Liver (tissue), 9 donors: ENCODE measurements around the gene ECM1. TPM values are rescaled to one million over a fixed set of nuclear protein-coding genes. Genes with fewer than 3 reads are reported as not detected.

Source experiments
- DNase-seq: peaks from one replicate; pipeline ENCODE4 v3.0.0-alpha.2; 2017; ENCODE audit warnings: low spot score
- H3K27ac ChIP-seq, 2 donors: one replicate each; pipeline ENCODE4 v1.7.0; 2013; ENCODE audit warnings: inconsistent platforms in 2 of 2, low read length in 2 of 2, control low read depth in 1 of 2, low read depth in 1 of 2, mild to moderate bottlenecking in 1 of 2
- H3K27me3 ChIP-seq, 4 donors: one replicate each; pipeline versions ENCODE4 v1.6.1 to v1.7.0; 2013; ENCODE audit warnings: low read length in 3 of 4, inconsistent platforms in 1 of 4, mild to moderate bottlenecking in 1 of 4, moderate library complexity in 1 of 4; ENCODE audit not compliant: control insufficient read depth in 4 of 4, insufficient read depth in 4 of 4
- H3K36me3 ChIP-seq, 4 donors: one replicate each; pipeline versions ENCODE4 v1.6.1 to v1.7.0; 2013; ENCODE audit warnings: low read length in 3 of 4, mild to moderate bottlenecking in 3 of 4, low read depth in 1 of 4, moderate library complexity in 1 of 4; ENCODE audit not compliant: control insufficient read depth in 4 of 4, insufficient read depth in 3 of 4
- H3K4me1 ChIP-seq, 4 donors: one replicate each; pipeline versions ENCODE4 v1.6.1 to v1.7.0; 2013; ENCODE audit warnings: low read length in 3 of 4, mild to moderate bottlenecking in 3 of 4, moderate library complexity in 1 of 4; ENCODE audit not compliant: control insufficient read depth in 4 of 4, insufficient read depth in 4 of 4
- H3K4me3 ChIP-seq, 3 donors: one replicate each; pipeline versions ENCODE4 v1.6.1 to v1.7.0; 2013; ENCODE audit warnings: low read length in 3 of 3, control low read depth in 1 of 3, low read depth in 1 of 3, mild to moderate bottlenecking in 1 of 3
- H3K9ac ChIP-seq, 2 donors: one replicate each; pipeline ENCODE4 v1.7.0; 2013; ENCODE audit warnings: low read length in 2 of 2, mild to moderate bottlenecking in 2 of 2, moderate library complexity in 2 of 2, control low read depth in 1 of 2, low read depth in 1 of 2
- H3K9me3 ChIP-seq, 4 donors: one replicate each; pipeline versions ENCODE4 v1.6.1 to v1.7.0; 2013; ENCODE audit warnings: low read length in 3 of 4; ENCODE audit not compliant: control insufficient read depth in 4 of 4
- EGR1 ChIP-seq, 2 donors: IDR thresholded peaks; 2 replicates each; pipeline ENCODE4 v1.6.1; 2016 to 2018; ENCODE audit warnings: antibody characterized with exemption in 2 of 2, low read depth in 2 of 2
- FOXA1 ChIP-seq: IDR thresholded peaks from 2 replicates; pipeline ENCODE4 v1.6.1; 2016; ENCODE audit warnings: antibody characterized with exemption
- FOXA2 ChIP-seq: IDR thresholded peaks from 2 replicates; pipeline ENCODE4 v1.6.1; 2016; ENCODE audit warnings: antibody characterized with exemption
- HNF4A ChIP-seq, 2 donors: conservative IDR thresholded peaks; 2 replicates each; pipeline ENCODE4 v1.6.1; 2016; ENCODE audit warnings: antibody characterized with exemption in 2 of 2, mild to moderate bottlenecking in 2 of 2
- HNF4G ChIP-seq: IDR thresholded peaks from 2 replicates; pipeline ENCODE4 v1.6.1; 2016; ENCODE audit warnings: antibody characterized with exemption
- JUND ChIP-seq, 2 donors: IDR thresholded peaks; 2 replicates each; pipeline ENCODE4 v1.6.1; 2016; ENCODE audit warnings: antibody characterized with exemption in 2 of 2
- MAX ChIP-seq: IDR thresholded peaks from 2 replicates; pipeline ENCODE4 v1.6.1; 2016; ENCODE audit warnings: antibody characterized with exemption
- NR2F2 ChIP-seq: IDR thresholded peaks from 2 replicates; pipeline ENCODE4 v1.6.1; 2016; ENCODE audit warnings: antibody characterized with exemption
- RAD21 ChIP-seq, 2 donors: IDR thresholded peaks; 2 replicates each; pipeline ENCODE4 v1.6.1; 2016; ENCODE audit warnings: antibody characterized with exemption in 2 of 2, mild to moderate bottlenecking in 2 of 2
- REST ChIP-seq: IDR thresholded peaks from 2 replicates; pipeline ENCODE4 v1.6.1; 2016; ENCODE audit warnings: antibody characterized with exemption, mild to moderate bottlenecking
- RXRA ChIP-seq, 2 donors: IDR thresholded peaks; 2 replicates each; pipeline ENCODE4 v1.6.1; 2017 to 2018; ENCODE audit warnings: antibody characterized with exemption in 2 of 2, mild to moderate bottlenecking in 1 of 2
- SP1 ChIP-seq: IDR thresholded peaks from 2 replicates; pipeline ENCODE4 v1.6.1; 2018; ENCODE audit warnings: antibody characterized with exemption, mild to moderate bottlenecking
- TAF1 ChIP-seq: conservative IDR thresholded peaks from 2 replicates; pipeline ENCODE4 v1.6.1; 2016; ENCODE audit warnings: antibody characterized with exemption, mild to moderate bottlenecking
- YY1 ChIP-seq: IDR thresholded peaks from 2 replicates; pipeline ENCODE4 v1.6.1; 2016; ENCODE audit warnings: antibody characterized with exemption, mild to moderate bottlenecking
- WGBS: extraction: QIAGEN DNeasy Blood & Tissue Kit; methylation state at CpG from one replicate; pipeline ENCODE4 v1.1.7; 2013; 5-methylcytosine and 5-hydroxymethylcytosine counted together
- polyA plus RNA-seq, 2 donors: library from polyadenylated mRNA; stranded (reverse) in 1 of 2; unstranded in 1 of 2; fragments of 200-250 nt in 1 of 2; fragments of >200 nt in 1 of 2; fragmentation: Nextera tagmentation in 1 of 2; extraction: Ambion mirVana in 1 of 2; gene quantifications; one replicate each; pipeline versions ENCODE4 v1.2.1 to v1.2.3, GENCODE V29; 2013 to 2015
- total RNA-seq, 2 donors: library from RNA; depleted of rRNA; stranded (reverse); fragments of >200 nt; gene quantifications; one replicate each; pipeline ENCODE4 v1.2.3, GENCODE V29; 2014
- TF ChIP-seq, protein P1 (sequence below): fragments of 150-350 bp; IDR thresholded peaks from 2 replicates; pipeline ENCODE4 v1.5.1; 2017; ENCODE audit warnings: improper control_type of control experiment, low read depth, low read length; ENCODE audit not compliant: missing input control
- TF ChIP-seq, protein P2 (sequence below): IDR thresholded peaks from 2 replicates; pipeline ENCODE4 v1.6.1; 2016; ENCODE audit warnings: antibody characterized with exemption
- TF ChIP-seq, protein P3 (sequence below): IDR thresholded peaks from 2 replicates; pipeline ENCODE4 v1.6.1; 2016; ENCODE audit warnings: antibody characterized with exemption
- donor health status: healthy.
- donor health status: healthy.
- donor health status: healthy.
- donor health status: healthy.
- donor health status: healthy.

The ECM1 gene
- total and polyA plus RNA-seq, 4 donors, result 5.1 to 22.5 (median 12.6) TPM

- Histone ChIP-seq H3K9ac (no peak overlapping the region), H3K36me3 (peaks cover 0 to 11% (median 4%) of the 10 kb centered on the region in 4 donors), H3K27ac (peak overlapping the region; percentile 93 to 100), H3K4me3 (no peak overlapping the region), H3K4me1 (peaks cover 11 to 47% (median 40%) of the 10 kb centered on the region in 4 donors), H3K9me3 (no peaks in the 10 kb centered on the region), H3K27me3 (no peaks in the 10 kb centered on the region)
- DNase-seq, result peak; percentile 85
- 7% methylated on average over 9 of the region's 9 CpGs for WGBS
- TF ChIP-seq REST (no peak), NR2F2 (no peak), YY1 (no peak), HNF4G (no peak), JUND (IDR thresholded peaks at IDR 0.05) (no peak), RXRA (IDR thresholded peaks at IDR 0.05) (peak in 1 of 2 donors; percentile 36), EGR1 (IDR thresholded peaks at IDR 0.05; ENCODE audit: low read depth in 2 of 2) (no peak), HNF4A (conservative IDR thresholded peaks at IDR 0.05) (no peak), SP1 (no peak), FOXA2 (no peak), MAX (no peak), FOXA1 (no peak), RAD21 (IDR thresholded peaks at IDR 0.05) (peak; percentile 74 to 86), TAF1 (no peak)
- TF ChIP-seq, protein P1, sequence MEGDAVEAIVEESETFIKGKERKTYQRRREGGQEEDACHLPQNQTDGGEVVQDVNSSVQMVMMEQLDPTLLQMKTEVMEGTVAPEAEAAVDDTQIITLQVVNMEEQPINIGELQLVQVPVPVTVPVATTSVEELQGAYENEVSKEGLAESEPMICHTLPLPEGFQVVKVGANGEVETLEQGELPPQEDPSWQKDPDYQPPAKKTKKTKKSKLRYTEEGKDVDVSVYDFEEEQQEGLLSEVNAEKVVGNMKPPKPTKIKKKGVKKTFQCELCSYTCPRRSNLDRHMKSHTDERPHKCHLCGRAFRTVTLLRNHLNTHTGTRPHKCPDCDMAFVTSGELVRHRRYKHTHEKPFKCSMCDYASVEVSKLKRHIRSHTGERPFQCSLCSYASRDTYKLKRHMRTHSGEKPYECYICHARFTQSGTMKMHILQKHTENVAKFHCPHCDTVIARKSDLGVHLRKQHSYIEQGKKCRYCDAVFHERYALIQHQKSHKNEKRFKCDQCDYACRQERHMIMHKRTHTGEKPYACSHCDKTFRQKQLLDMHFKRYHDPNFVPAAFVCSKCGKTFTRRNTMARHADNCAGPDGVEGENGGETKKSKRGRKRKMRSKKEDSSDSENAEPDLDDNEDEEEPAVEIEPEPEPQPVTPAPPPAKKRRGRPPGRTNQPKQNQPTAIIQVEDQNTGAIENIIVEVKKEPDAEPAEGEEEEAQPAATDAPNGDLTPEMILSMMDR, result peak; percentile 94
- TF ChIP-seq, protein P2, sequence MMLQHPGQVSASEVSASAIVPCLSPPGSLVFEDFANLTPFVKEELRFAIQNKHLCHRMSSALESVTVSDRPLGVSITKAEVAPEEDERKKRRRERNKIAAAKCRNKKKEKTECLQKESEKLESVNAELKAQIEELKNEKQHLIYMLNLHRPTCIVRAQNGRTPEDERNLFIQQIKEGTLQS, result no peak
- TF ChIP-seq, protein P3, sequence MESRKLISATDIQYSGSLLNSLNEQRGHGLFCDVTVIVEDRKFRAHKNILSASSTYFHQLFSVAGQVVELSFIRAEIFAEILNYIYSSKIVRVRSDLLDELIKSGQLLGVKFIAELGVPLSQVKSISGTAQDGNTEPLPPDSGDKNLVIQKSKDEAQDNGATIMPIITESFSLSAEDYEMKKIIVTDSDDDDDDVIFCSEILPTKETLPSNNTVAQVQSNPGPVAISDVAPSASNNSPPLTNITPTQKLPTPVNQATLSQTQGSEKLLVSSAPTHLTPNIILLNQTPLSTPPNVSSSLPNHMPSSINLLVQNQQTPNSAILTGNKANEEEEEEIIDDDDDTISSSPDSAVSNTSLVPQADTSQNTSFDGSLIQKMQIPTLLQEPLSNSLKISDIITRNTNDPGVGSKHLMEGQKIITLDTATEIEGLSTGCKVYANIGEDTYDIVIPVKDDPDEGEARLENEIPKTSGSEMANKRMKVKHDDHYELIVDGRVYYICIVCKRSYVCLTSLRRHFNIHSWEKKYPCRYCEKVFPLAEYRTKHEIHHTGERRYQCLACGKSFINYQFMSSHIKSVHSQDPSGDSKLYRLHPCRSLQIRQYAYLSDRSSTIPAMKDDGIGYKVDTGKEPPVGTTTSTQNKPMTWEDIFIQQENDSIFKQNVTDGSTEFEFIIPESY, result no peak
Observed at GRCh38 chr1:150560011-150560438, 52.1 kb downstream of the ECM1 start.
